H9 (cell line): ENCODE data around the gene TMEM225B. TPM values are rescaled to one million over a fixed set of nuclear protein-coding genes. Genes with fewer than 3 reads are reported as not detected.

Experiments
- DNase-seq: peaks from one replicate; pipeline ENCODE4 v3.0.0-alpha.2; 2017
- H2AFZ ChIP-seq: one replicate; pipeline ENCODE4 v1.6.1; 2013; ENCODE audit warnings: mild to moderate bottlenecking, low read length, control low read depth, moderate library complexity
- H2AK5ac ChIP-seq: 2 replicates; pipeline ENCODE4 v1.6.1; 2013; ENCODE audit warnings: low read length, control low read depth, mixed read lengths; ENCODE audit not compliant: insufficient read length
- H2BK120ac ChIP-seq: one replicate; pipeline ENCODE4 v1.6.1; 2013; ENCODE audit warnings: low read depth, mild to moderate bottlenecking, low read length, control low read depth, inconsistent platforms; ENCODE audit not compliant: poor library complexity, severe bottlenecking
- H2BK12ac ChIP-seq: 2 replicates; pipeline ENCODE4 v1.6.1; 2013; ENCODE audit warnings: low read length, control low read depth, mixed read lengths, low read depth; ENCODE audit not compliant: insufficient read length
- H2BK15ac ChIP-seq: 2 replicates; pipeline ENCODE4 v1.6.1; 2013; ENCODE audit warnings: low read depth, low read length, control low read depth
- H2BK20ac ChIP-seq: one replicate; pipeline ENCODE4 v1.6.1; 2013; ENCODE audit warnings: low read depth, mild to moderate bottlenecking, low read length, control low read depth, inconsistent platforms; ENCODE audit not compliant: poor library complexity, severe bottlenecking
- H2BK5ac ChIP-seq: 2 replicates; pipeline ENCODE4 v1.6.1; 2013; ENCODE audit warnings: low read length, control low read depth, mixed read lengths; ENCODE audit not compliant: insufficient read length
- H3K14ac ChIP-seq: 2 replicates; pipeline ENCODE4 v1.6.1; 2013; ENCODE audit warnings: low read length, control low read depth; ENCODE audit not compliant: insufficient read depth
- H3K18ac ChIP-seq: 2 replicates; pipeline ENCODE4 v1.6.1; 2013; ENCODE audit warnings: low read depth, mild to moderate bottlenecking, mixed read lengths, low read length, control low read depth; ENCODE audit not compliant: insufficient read length
- H3K23ac ChIP-seq: 2 replicates; pipeline ENCODE4 v1.6.1; 2013; ENCODE audit warnings: low read length, control low read depth, mixed read lengths, low read depth; ENCODE audit not compliant: insufficient read length
- H3K23me2 ChIP-seq: 2 replicates; pipeline ENCODE4 v1.6.1; 2013; ENCODE audit warnings: low read depth, mild to moderate bottlenecking, mixed read lengths, low read length, control low read depth; ENCODE audit not compliant: insufficient read length, poor library complexity, severe bottlenecking
- H3K27ac ChIP-seq: 2 replicates; pipeline ENCODE4 v1.5.1; 2013; ENCODE audit warnings: low read length, control low read depth, mixed read lengths, low read depth; ENCODE audit not compliant: insufficient read length
- H3K27me3 ChIP-seq: 2 replicates; pipeline ENCODE4 v1.6.1; 2013; ENCODE audit warnings: low read length, control low read depth, inconsistent platforms; ENCODE audit not compliant: insufficient read depth
- H3K4ac ChIP-seq: 2 replicates; pipeline ENCODE4 v1.6.1; 2013; ENCODE audit warnings: low read depth, mild to moderate bottlenecking, control low read depth, inconsistent platforms, low read length, moderate library complexity
- H3K4me1 ChIP-seq: 2 replicates; pipeline ENCODE4 v1.6.1; 2013; ENCODE audit warnings: low read length, control low read depth, inconsistent platforms; ENCODE audit not compliant: insufficient read depth
- H3K4me2 ChIP-seq: 2 replicates; pipeline ENCODE4 v1.6.1; 2013; ENCODE audit warnings: low read length, control low read depth, mixed read lengths; ENCODE audit not compliant: insufficient read length, insufficient read depth
- H3K56ac ChIP-seq: 2 replicates; pipeline ENCODE4 v1.6.1; 2013; ENCODE audit warnings: low read depth, mild to moderate bottlenecking, mixed read lengths, low read length, control low read depth; ENCODE audit not compliant: insufficient read length
- H3K79me1 ChIP-seq: 2 replicates; pipeline ENCODE4 v1.6.1; 2013; ENCODE audit warnings: low read depth, mild to moderate bottlenecking, moderate library complexity, low read length, control low read depth, inconsistent platforms; ENCODE audit not compliant: insufficient read depth, poor library complexity, severe bottlenecking
- H3K79me2 ChIP-seq: 2 replicates; pipeline ENCODE4 v1.6.1; 2013; ENCODE audit warnings: low read length, control low read depth, inconsistent platforms; ENCODE audit not compliant: insufficient read depth
- H3K9ac ChIP-seq: 2 replicates; pipeline ENCODE4 v1.6.1; 2013; ENCODE audit warnings: low read length, control low read depth, mixed read lengths; ENCODE audit not compliant: insufficient read length; ENCODE audit errors: extremely low read depth
- H3K9me3 ChIP-seq: one replicate; pipeline ENCODE4 v1.6.1; 2013; ENCODE audit warnings: low read depth, low read length, inconsistent platforms; ENCODE audit not compliant: control insufficient read depth
- H3T11ph ChIP-seq: one replicate; pipeline ENCODE4 v1.6.1; 2013; ENCODE audit warnings: mild to moderate bottlenecking, low read length, control low read depth, inconsistent platforms
- H4K20me1 ChIP-seq: one replicate; pipeline ENCODE4 v1.6.1; 2013; ENCODE audit not compliant: control insufficient read depth, insufficient read length, insufficient read depth
- H4K5ac ChIP-seq: 2 replicates; pipeline ENCODE4 v1.6.1; 2013; ENCODE audit warnings: low read depth, mild to moderate bottlenecking, mixed read lengths, low read length, control low read depth; ENCODE audit not compliant: insufficient read length
- H4K8ac ChIP-seq: replicated peaks from 2 replicates; pipeline ENCODE4 v1.6.1; 2013; ENCODE audit warnings: low read length, control low read depth, mixed read lengths, low read depth; ENCODE audit not compliant: insufficient read length
- H4K91ac ChIP-seq: 2 replicates; pipeline ENCODE4 v1.6.1; 2013; ENCODE audit warnings: low read depth, mild to moderate bottlenecking, moderate library complexity, mixed read lengths, low read length, control low read depth; ENCODE audit not compliant: insufficient read length
- H3K27ac Mint-ChIP-seq, 3 experiments: 2 replicates in 2 of 3; 3 replicates in 1 of 3; pipeline ENCODE4 v1.8.0; 2020 to 2021; ENCODE audit warnings: mixed read lengths in 3 of 3, mild to moderate bottlenecking in 1 of 3, moderate library complexity in 1 of 3
- H3K27me3 Mint-ChIP-seq: 2 replicates; pipeline ENCODE4 v1.8.0; 2021; ENCODE audit warnings: low read depth, mild to moderate bottlenecking, moderate library complexity, mixed read lengths
- H3K36me3 Mint-ChIP-seq, 3 experiments: 2 replicates in 2 of 3; 3 replicates in 1 of 3; pipeline ENCODE4 v1.8.0; 2020 to 2021; ENCODE audit warnings: low read depth in 3 of 3, mixed read lengths in 3 of 3; ENCODE audit not compliant: insufficient read depth in 1 of 3
- H3K4me1 Mint-ChIP-seq, 2 experiments: 2 replicates each; pipeline ENCODE4 v1.8.0; 2020; ENCODE audit warnings: mixed read lengths in 2 of 2
- H3K4me3 Mint-ChIP-seq, 2 experiments: 2 replicates in 1 of 2; 3 replicates in 1 of 2; pipeline ENCODE4 v1.8.0; 2020 to 2021; ENCODE audit warnings: mild to moderate bottlenecking in 2 of 2, mixed read lengths in 2 of 2, moderate library complexity in 1 of 2
- H3K9me3 Mint-ChIP-seq, 2 experiments: 2 replicates in 1 of 2; 3 replicates in 1 of 2; pipeline ENCODE4 v1.8.0; 2020; ENCODE audit warnings: mild to moderate bottlenecking in 2 of 2, mixed read lengths in 2 of 2, moderate library complexity in 1 of 2
- CTCF ChIP-seq: fragments of 200-600 bp; sonication (generic); conservative IDR thresholded peaks from 3 replicates; pipeline ENCODE4 v1.8.0; 2021; ENCODE audit warnings: antibody characterized with exemption, mild to moderate bottlenecking
- total RNA-seq: library from RNA; stranded (reverse); gene quantifications from 2 replicates; pipeline ENCODE4 v1.2.1, GENCODE V29; 2021

TMEM225B gene
- total RNA-seq, 1 experiment from 2014 or later, result not detected

GRCh38 chr7:99639267-99639666, 41.2 kb downstream of the TMEM225B start:
- peaks cover 23 to 26% of the 10 kb centered on the region in 2 experiments for H3K4me1 Mint-ChIP-seq
- peak overlapping the region; percentile 15 to 70 (median 43); a peak in 2 of 7 replicates for H3K27ac Mint-ChIP-seq
- DNase-seq, result peak; percentile 47
- no peak overlapping the region for H3K18ac ChIP-seq
- H3K23me2 ChIP-seq, result no peaks in the 10 kb centered on the region
- H3K27me3 ChIP-seq, result no peaks in the 10 kb centered on the region
- no peak overlapping the region for H3K14ac ChIP-seq
- no peaks in the 10 kb centered on the region for H3K4me1 ChIP-seq
- no peak overlapping the region for H2BK5ac ChIP-seq
- no peak overlapping the region for H2BK120ac ChIP-seq
- H3K4me2 ChIP-seq, result no peak overlapping the region
- H3K79me1 ChIP-seq, result no peaks in the 10 kb centered on the region
- no peak for TF ChIP-seq CTCF
- no peaks in the 10 kb centered on the region for H3K9me3 Mint-ChIP-seq
- no peak overlapping the region for H2BK15ac ChIP-seq
- no peak overlapping the region for H3K9ac ChIP-seq
- no peak overlapping the region for H3K27ac ChIP-seq
- H4K8ac ChIP-seq, result no peak overlapping the region
- no peak overlapping the region for H2BK12ac ChIP-seq
- H3K79me2 ChIP-seq, result no peaks in the 10 kb centered on the region
- no peak overlapping the region for H4K91ac ChIP-seq
- H3K4me3 Mint-ChIP-seq, result no peak overlapping the region
- H4K20me1 ChIP-seq, result no peaks in the 10 kb centered on the region
- H2AFZ ChIP-seq, result no peak overlapping the region
- H3K27me3 Mint-ChIP-seq, result no peaks in the 10 kb centered on the region
- H2BK20ac ChIP-seq, result no peak overlapping the region
- H4K5ac ChIP-seq, result no peak overlapping the region
- peaks cover under 1 to 4% (median 4%) of the 10 kb centered on the region in 3 experiments; a peak in 5 of 7 replicates for H3K36me3 Mint-ChIP-seq
- no peaks in the 10 kb centered on the region for H3K9me3 ChIP-seq
- no peak overlapping the region for H3T11ph ChIP-seq
- H3K56ac ChIP-seq, result no peak overlapping the region
- H3K4ac ChIP-seq, result no peak overlapping the region
- H2AK5ac ChIP-seq, result no peak overlapping the region
- no peak overlapping the region for H3K23ac ChIP-seq
